Kidney tubule cell (primary cell): Measurements from ENCODE around the gene TEX12.

Experiments
- DNase-seq: peaks from one replicate; pipeline ENCODE4 v3.0.0-alpha.2; 2018; ENCODE audit warnings: low spot score

Gene TEX12

DNA sequence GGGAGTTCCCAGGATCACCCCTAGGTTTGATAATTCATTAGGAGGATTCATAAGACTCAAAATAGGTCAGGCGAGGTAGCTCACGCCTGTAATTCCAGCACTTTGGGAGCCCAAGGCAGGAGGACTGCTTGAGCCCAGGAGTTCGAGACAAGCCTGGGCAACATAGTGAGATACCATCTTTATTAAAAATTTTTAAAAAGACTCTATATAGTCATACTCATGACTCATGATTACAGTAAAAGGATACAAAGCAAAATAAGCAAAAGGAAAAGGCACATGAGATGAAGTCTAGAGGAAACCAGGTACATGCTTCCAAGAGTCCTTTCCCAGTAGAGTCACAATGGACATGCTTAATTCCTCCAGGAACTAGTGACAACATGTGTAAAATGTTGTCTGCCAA is 45.1 kb downstream of the TEX12 start:
- DNase-seq = no peak

GRCh38 chr11:112212710-112213109 is 45.5 kb downstream of the TEX12 start:
- no peak for DNase-seq

- no peak for DNase-seq
Observed at GRCh38 chr11:112213753-112214152, 46.6 kb downstream of the TEX12 start.

DNA sequence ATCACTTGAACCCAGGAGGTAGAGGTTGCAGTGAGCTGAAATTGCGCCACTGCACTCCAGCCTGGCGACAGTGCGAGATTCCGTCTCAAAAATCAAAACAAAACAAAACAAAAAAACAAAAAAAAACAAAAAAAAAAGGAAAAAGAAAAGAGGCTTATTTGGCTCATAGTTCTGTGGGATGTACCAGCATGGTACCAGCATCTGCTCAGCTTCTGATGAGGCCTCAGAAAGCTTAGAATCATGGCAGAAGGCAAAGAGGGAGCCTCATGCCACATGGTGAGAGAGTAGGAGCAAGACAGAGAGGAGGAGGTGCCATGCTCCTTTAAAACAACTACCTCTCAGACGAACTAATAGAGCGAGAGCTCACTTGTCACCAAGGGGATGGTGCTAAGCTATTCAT is 48.4 kb downstream of the TEX12 start:
- no peak for DNase-seq

DNA sequence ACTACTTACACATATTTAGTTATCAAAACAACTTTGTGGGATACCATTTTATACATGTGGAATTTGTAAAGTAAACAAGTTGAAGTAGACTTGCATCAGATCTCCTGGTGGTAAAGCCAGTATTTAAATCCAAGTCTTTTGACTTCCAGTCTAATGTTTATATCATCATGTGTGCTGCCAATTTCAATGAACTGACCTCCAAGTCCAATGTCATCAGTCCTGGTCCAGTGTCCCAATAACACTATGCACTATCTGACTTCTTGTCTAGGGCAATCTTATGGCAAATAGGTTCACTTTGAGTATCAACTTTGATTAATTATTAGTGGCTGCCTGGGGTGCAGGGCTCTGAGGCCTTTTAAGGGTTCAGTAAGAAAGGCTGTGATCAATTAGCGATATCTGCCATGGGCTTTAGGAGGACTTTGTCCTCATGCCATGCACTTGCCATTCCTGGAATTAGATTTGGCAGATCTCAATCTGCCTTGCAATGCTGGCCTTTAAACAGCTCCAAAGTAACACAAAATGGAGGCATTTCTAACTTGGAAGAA is 49.5 kb downstream of the TEX12 start:
- no peak for DNase-seq

GRCh38 chr11:112219476-112220232 is 52.5 kb downstream of the TEX12 start:
- DNase-seq = peak; percentile 78

DNA sequence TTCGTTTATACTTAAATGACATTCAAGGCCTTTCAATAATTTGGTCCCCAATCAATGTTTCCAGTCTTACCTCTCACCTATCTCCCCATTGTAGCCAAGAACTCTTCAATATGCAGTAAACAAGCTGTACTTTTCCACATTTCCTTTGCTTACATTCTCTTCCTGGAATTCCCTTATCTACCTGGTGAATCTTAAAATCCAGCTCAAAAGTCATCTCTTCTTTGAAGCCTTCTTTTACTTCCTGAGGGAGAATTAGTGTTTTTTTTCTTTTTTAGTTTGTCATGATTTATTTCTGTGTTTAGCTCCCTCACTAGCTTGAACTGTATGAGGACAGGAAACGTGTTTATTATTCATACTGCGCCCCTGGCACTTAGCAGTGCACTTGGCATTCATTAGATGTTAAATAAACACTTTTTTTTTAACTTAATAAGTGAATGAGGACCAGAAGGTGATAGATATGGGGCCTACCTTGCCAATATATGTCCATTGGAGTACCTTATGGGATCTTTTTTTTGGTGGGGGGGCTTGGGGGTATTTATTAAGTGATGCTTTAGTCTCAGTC is 54.2 kb downstream of the TEX12 start:
- DNase-seq = no peak
